BLaER1 treated with 17β-estradiol and CSF1 and Interleukin-3, amounts not matched to agents 10 nM and 100 nM (cell line): ENCODE measurements around the gene FAM171A2.
A peak's percentile ranks its signal among the peaks of the same experiment; 100 is the strongest.
"Not testable (repeated sequence)": the region's sequence is repeated elsewhere in the genome, so short reads cannot be mapped to it uniquely, and the experiment has no call there.

ENCODE experiments used
- H3K27ac ChIP-seq, 11 experiments: shearing (Covaris generic); formaldehyde crosslinking; 2 replicates each; pipeline ENCODE4 v1.8.1; 2022
- H3K27me3 ChIP-seq, 11 experiments: shearing (Covaris generic); formaldehyde crosslinking; 2 replicates each; pipeline ENCODE4 v1.8.1; 2022
- H3K36me3 ChIP-seq, 11 experiments: shearing (Covaris generic); formaldehyde crosslinking; 2 replicates each; pipeline ENCODE4 v1.8.1; 2022
- H3K4me1 ChIP-seq, 10 experiments: shearing (Covaris generic); formaldehyde crosslinking; 2 replicates each; pipeline ENCODE4 v1.8.1; 2022
- H3K4me2 ChIP-seq, 11 experiments: shearing (Covaris generic); formaldehyde crosslinking; 2 replicates each; pipeline ENCODE4 v1.8.1; 2022
- H3K4me3 ChIP-seq, 10 experiments: shearing (Covaris generic); formaldehyde crosslinking; 2 replicates each; pipeline ENCODE4 v1.8.1; 2022
- H3K9ac ChIP-seq, 11 experiments: shearing (Covaris generic); formaldehyde crosslinking; 2 replicates each; pipeline ENCODE4 v1.8.1; 2022
- H3K9me3 ChIP-seq, 11 experiments: shearing (Covaris generic); formaldehyde crosslinking; replicated peaks in 1 of 11; 2 replicates each; pipeline ENCODE4 v1.8.1; 2022
- H4K20me1 ChIP-seq, 11 experiments: shearing (Covaris generic); formaldehyde crosslinking; 2 replicates each; pipeline ENCODE4 v1.8.1; 2022
- Cebpa-rat ChIP-seq, 11 experiments: shearing (Covaris generic); IDR thresholded peaks; 2 replicates each; pipeline ENCODE4 v1.8.1; 2022

FAM171A2 gene

GRCh38 chr17:44346064-44346844 lies 17.4 kb downstream of the FAM171A2 start:
- H3K27ac ChIP-seq, result peak overlapping the region in 8 of 11 experiments; percentile 78 to 96 (median 84); a peak in 10 of 22 replicates
- H3K4me2 ChIP-seq, result peak overlapping the region; percentile 84 to 98 (median 94)
- no peaks in the 10 kb centered on the region for H3K9me3 ChIP-seq
- H3K36me3 ChIP-seq, result peaks cover 4 to 28% (median 22%) of the 10 kb centered on the region in 11 experiments; a peak in 21 of 22 replicates
- H3K4me1 ChIP-seq, result peaks cover 49 to 69% (median 57%) of the 10 kb centered on the region in 10 experiments
- H3K4me3 ChIP-seq, result peak overlapping the region; percentile 78 to 99 (median 84)
- H3K9ac ChIP-seq, result peak overlapping the region; percentile 81 to 96 (median 85); a peak in 21 of 22 replicates
- no peaks in the 10 kb centered on the region for H3K27me3 ChIP-seq
- H4K20me1 ChIP-seq, result peaks cover 5 to 57% (median 21%) of the 10 kb centered on the region in 11 experiments; a peak in 17 of 22 replicates
- no peak for TF ChIP-seq Cebpa-rat (IDR thresholded peaks at IDR 0.05)

- peak overlapping the region; percentile 81 to 96 (median 85) for H3K9ac ChIP-seq
Measured at GRCh38 chr17:44345454-44346026, 18.1 kb downstream of the FAM171A2 start.

GRCh38 chr17:44344939-44345453 lies 18.7 kb downstream of the FAM171A2 start, which contains the start of gene GRN:
Gene GRN (plus strand): TSS chr17:44345302. CDS start chr17:44349165, 3,863 bp downstream.
- Histone ChIP-seq H3K4me1 (peaks cover 49 to 71% (median 60%) of the 10 kb centered on the region in 10 experiments), H3K27me3 (no peaks in the 10 kb centered on the region), H4K20me1 (peaks cover 5 to 44% (median 17%) of the 10 kb centered on the region in 11 experiments; a peak in 17 of 22 replicates), H3K4me3 (peak within 1 kb of the TSS; percentile 78 to 99 (median 84)), H3K27ac (peak within 1 kb of the TSS; percentile 64 to 96 (median 84)), H3K9ac (peak within 1 kb of the TSS; percentile 81 to 96 (median 85)), H3K9me3 (peaks cover 0 to 7% (median 0%) of the 10 kb centered on the region in 11 experiments; a peak in 3 of 22 replicates), H3K36me3 (peaks cover 0 to 15% (median 10%) of the 10 kb centered on the region in 11 experiments; a peak in 15 of 22 replicates), H3K4me2 (peak within 1 kb of the TSS; percentile 84 to 98 (median 94))
- TF ChIP-seq Cebpa-rat (IDR thresholded peaks at IDR 0.05), result no peak

More at GRCh38 chr17:44345454-44346026, 18.1 kb downstream of the FAM171A2 start:
- TF ChIP-seq Cebpa-rat (IDR thresholded peaks at IDR 0.05), result no peak
- H3K27ac ChIP-seq, result peak overlapping the region; percentile 64 to 96 (median 84)
- H3K4me1 ChIP-seq, result peaks cover 49 to 70% (median 57%) of the 10 kb centered on the region in 10 experiments
- H3K4me3 ChIP-seq, result peak overlapping the region; percentile 78 to 99 (median 84)
- peaks cover 0 to 21% (median 15%) of the 10 kb centered on the region in 11 experiments; a peak in 16 of 22 replicates for H3K36me3 ChIP-seq
- peaks cover 0 to 2% (median 0%) of the 10 kb centered on the region in 11 experiments; a peak in 3 of 22 replicates for H3K9me3 ChIP-seq
- H3K4me2 ChIP-seq, result peak overlapping the region; percentile 84 to 98 (median 94)
- no peaks in the 10 kb centered on the region for H3K27me3 ChIP-seq
- H4K20me1 ChIP-seq, result peaks cover 5 to 50% (median 17%) of the 10 kb centered on the region in 11 experiments; a peak in 17 of 22 replicates

GRCh38 chr17:44343510-44344209 lies 20.0 kb downstream of the FAM171A2 start:
- H3K4me2 ChIP-seq, result peak overlapping the region; percentile 74 to 97 (median 94); a peak in 20 of 22 replicates
- no peak for TF ChIP-seq Cebpa-rat (IDR thresholded peaks at IDR 0.05)
- peaks cover 0 to 2% (median 0%) of the 10 kb centered on the region in 11 experiments; a peak in 5 of 22 replicates for H3K36me3 ChIP-seq
- H3K9me3 ChIP-seq, result peaks cover 0 to 7% (median 0%) of the 10 kb centered on the region in 11 experiments; a peak in 3 of 22 replicates
- no peak overlapping the region for H3K4me3 ChIP-seq
- H4K20me1 ChIP-seq, result peaks cover 0 to 31% (median 11%) of the 10 kb centered on the region in 11 experiments; a peak in 16 of 22 replicates
- no peaks in the 10 kb centered on the region for H3K27me3 ChIP-seq
- H3K4me1 ChIP-seq, result peaks cover 45 to 71% (median 56%) of the 10 kb centered on the region in 10 experiments
- H3K27ac ChIP-seq, result 0 out of 22 replicates have a peak overlapping the region, but pooled peaks of 3 of the 11 experiments have one; percentile 78 to 95 (median 89)
- H3K9ac ChIP-seq, result peak overlapping the region in 4 of 11 experiments; percentile 15 to 85 (median 62); a peak in 2 of 22 replicates

GRCh38 chr17:44340553-44340952 lies 23.1 kb downstream of the FAM171A2 start:
- H3K4me1 ChIP-seq, result peaks cover 17 to 57% (median 32%) of the 10 kb centered on the region in 10 experiments
- H3K9ac ChIP-seq, H3K27me3 ChIP-seq, H3K36me3 ChIP-seq, H3K9me3 ChIP-seq, H4K20me1 ChIP-seq, H3K4me3 ChIP-seq: not testable (repeated sequence)
- H3K4me2 ChIP-seq, result peak overlapping the region in 6 of 11 experiments; percentile 28 to 63 (median 40); a peak in 10 of 22 replicates
- peak overlapping the region in 4 of 11 experiments; percentile 28 to 48 (median 35); a peak in 5 of 22 replicates for H3K27ac ChIP-seq

- no peaks in the 10 kb centered on the region for H4K20me1 ChIP-seq
- peaks cover 0 to 7% (median 0%) of the 10 kb centered on the region in 11 experiments; a peak in 3 of 22 replicates for H3K9me3 ChIP-seq
- no peak for TF ChIP-seq Cebpa-rat (IDR thresholded peaks at IDR 0.05)
- peak overlapping the region; percentile 6 to 70 (median 55); a peak in 18 of 22 replicates for H3K4me2 ChIP-seq
- peaks cover 9 to 65% (median 33%) of the 10 kb centered on the region in 10 experiments; a peak in 19 of 20 replicates for H3K4me1 ChIP-seq
- no peak overlapping the region for H3K4me3 ChIP-seq
- H3K9ac ChIP-seq, result peak overlapping the region in 3 of 11 experiments; percentile 2 to 37 (median 31); a peak in 3 of 22 replicates
- H3K36me3 ChIP-seq, result no peaks in the 10 kb centered on the region
- H3K27me3 ChIP-seq, result no peaks in the 10 kb centered on the region
- peak overlapping the region in 2 of 11 experiments; percentile 39 to 46; a peak in 4 of 22 replicates for H3K27ac ChIP-seq
Measured at GRCh38 chr17:44338702-44339101, 25.0 kb downstream of the FAM171A2 start.

GRCh38 chr17:44335968-44336367 lies 27.7 kb downstream of the FAM171A2 start:
- Histone ChIP-seq H4K20me1 (no peaks in the 10 kb centered on the region), H3K4me3 (no peak overlapping the region), H3K4me2 (peak overlapping the region in 2 of 11 experiments; percentile 75 to 81; a peak in 4 of 22 replicates), H3K9me3 (peaks cover 0 to 7% (median 0%) of the 10 kb centered on the region in 11 experiments; a peak in 3 of 22 replicates), H3K36me3 (no peaks in the 10 kb centered on the region), H3K27me3 (no peaks in the 10 kb centered on the region), H3K4me1 (peaks cover 20 to 75% (median 52%) of the 10 kb centered on the region in 10 experiments), H3K27ac (no peak overlapping the region), H3K9ac (no peak overlapping the region)
- no peak for TF ChIP-seq Cebpa-rat (IDR thresholded peaks at IDR 0.05)

- peak overlapping the region in 2 of 11 experiments; percentile 75 to 81; a peak in 4 of 22 replicates for H3K4me2 ChIP-seq
- TF ChIP-seq Cebpa-rat (IDR thresholded peaks at IDR 0.05), result no peak
- H3K27me3 ChIP-seq, result no peaks in the 10 kb centered on the region
- H3K4me1 ChIP-seq, result peaks cover 23 to 76% (median 54%) of the 10 kb centered on the region in 10 experiments
- H3K36me3 ChIP-seq, result no peaks in the 10 kb centered on the region
- H3K27ac ChIP-seq, result no peak overlapping the region
- peaks cover 0 to 5% (median 0%) of the 10 kb centered on the region in 11 experiments; a peak in 3 of 22 replicates for H3K9me3 ChIP-seq
- no peak overlapping the region for H3K9ac ChIP-seq
- H3K4me3 ChIP-seq, result no peak overlapping the region
- no peaks in the 10 kb centered on the region for H4K20me1 ChIP-seq
Measured at GRCh38 chr17:44335564-44335963, 28.1 kb downstream of the FAM171A2 start.
